Right renal cortex interstitium (tissue), 3 donors: Measurements from ENCODE around the gene TENM3. TPM values are rescaled to one million over a fixed set of nuclear protein-coding genes. Genes with fewer than 3 reads are reported as not detected.

Experiments used
- DNase-seq, 3 donors: peaks; one replicate each; pipeline ENCODE4 v3.0.0-alpha.2; 2013; ENCODE audit warnings: low read depth in 3 of 3, low spot score in 2 of 3
- polyA plus RNA-seq, 3 donors: library from polyadenylated mRNA; unstranded; fragments of 120-200 nt; gene quantifications; one replicate each; pipeline ENCODE4 v1.2.1, GENCODE V29; 2013; ENCODE audit not compliant: insufficient read length in 3 of 3

TENM3 gene
- polyA plus RNA-seq, 3 donors = 16.0 to 18.1 (median 17.7) TPM

DNA sequence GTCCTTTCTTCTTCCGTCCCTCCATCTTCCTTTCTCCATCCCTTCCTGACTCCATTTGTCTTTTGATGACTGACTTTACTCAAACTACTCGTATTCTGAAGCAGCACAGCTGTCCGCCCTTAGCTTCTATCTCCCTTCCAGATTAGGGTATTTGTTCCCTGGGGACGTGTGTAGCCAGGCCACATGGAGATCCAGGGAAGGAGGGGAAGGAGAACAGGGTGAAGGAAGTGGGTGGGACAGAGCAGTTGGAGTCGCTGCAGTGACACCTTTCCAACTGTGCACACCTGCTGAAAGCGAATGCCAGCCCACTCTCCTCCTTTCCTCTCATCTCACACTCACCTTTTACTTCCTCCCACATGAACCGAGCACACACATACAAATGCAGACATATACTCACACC is 350.2 kb downstream of the TENM3 start:
- DNase-seq = no peak

DNA sequence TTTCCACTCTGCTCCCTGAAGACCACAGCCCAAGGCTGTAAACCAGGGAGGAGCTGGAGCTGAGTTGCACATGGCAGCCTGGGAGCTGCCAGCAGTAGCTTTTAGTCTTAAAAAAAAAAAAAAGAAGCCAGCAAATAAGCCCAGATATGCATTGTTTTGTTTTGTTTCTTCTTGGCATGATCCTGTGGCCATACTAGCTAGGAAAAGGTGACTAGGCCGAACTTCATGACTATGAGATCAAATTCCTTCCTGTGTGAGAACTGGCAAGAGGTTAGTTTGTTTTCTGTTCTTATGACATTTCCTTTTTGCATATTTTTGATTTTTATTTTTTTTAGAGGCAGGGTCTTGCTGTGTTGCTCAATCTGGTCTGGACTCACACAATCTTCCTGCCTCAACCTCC is 350.7 kb downstream of the TENM3 start:
- DNase-seq = no peak

DNA sequence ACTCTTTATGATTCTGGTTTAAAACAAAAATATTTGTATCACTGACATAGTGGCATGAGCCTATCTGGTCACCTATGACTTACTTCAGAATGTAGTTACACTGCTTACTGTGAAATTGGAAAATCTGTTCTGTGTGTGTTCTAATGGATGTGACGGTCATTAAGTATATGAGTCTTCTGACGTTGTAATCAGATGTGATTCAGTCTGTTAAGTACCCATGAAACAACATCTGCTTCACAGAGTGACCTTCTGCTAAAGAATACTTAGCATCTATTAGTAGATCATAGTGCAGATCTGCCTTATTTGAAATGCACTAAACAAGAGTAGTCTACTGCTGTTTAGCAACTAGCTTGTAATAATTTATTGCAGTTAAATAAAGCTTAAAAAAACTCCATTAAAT is 356.9 kb downstream of the TENM3 start:
- no peak for DNase-seq

DNA sequence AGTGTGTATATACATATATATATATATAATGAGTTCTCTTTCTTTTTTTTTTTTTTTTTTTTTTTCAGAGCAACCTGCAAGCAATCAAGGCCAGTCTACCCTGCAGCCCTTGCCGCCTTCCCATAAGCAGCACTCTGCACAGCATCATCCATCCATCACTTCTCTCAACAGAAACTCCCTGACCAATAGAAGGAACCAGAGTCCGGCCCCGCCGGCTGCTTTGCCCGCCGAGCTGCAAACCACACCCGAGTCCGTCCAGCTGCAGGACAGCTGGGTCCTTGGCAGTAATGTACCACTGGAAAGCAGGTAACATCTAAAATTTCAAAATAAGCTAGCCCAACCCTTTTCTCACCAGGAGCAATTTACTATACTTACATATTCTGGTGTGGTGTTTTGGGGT is 357.7 kb downstream of the TENM3 start:
- no peak for DNase-seq

DNA sequence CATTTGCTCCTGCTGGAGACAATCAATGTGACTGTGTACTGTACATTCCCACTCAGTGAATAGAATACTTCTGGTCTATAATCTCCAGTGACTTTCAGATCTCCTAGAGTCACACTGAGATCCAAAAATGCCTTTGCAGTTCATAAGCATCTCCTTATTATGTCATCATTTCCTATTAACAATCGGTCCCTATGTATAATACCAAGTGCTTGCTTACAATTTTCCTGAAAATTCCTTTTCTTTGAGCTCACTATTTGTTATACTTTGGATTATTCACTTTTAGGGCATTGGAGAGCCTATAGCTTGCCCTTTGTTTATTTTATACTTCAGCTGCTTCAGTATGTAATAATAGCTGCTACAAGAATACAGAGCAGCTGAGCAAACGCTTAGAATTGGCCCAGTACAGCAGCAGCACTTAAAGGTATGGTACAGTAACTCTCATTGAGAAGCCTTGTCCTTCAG is 361.0 kb downstream of the TENM3 start:
- no peak for DNase-seq

DNA sequence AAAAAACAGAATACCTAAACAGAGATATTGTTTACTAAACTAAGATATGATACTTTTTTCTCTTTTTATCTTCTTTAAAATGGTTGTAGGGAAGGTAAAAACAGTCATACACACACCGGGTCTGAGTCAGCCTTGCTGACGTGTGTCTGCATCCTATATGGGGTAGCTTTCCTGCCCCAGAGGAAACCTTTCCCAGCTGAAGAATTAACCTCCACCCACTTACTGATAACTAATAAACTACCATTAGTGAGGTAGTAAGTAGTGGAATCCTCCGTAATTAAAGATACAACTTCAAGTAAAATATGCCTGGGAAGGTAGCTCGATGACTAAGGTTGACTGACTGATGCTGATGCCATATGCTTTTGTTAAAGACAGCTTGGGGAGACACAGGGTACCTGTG is 361.8 kb downstream of the TENM3 start:
- no peak for DNase-seq

DNA sequence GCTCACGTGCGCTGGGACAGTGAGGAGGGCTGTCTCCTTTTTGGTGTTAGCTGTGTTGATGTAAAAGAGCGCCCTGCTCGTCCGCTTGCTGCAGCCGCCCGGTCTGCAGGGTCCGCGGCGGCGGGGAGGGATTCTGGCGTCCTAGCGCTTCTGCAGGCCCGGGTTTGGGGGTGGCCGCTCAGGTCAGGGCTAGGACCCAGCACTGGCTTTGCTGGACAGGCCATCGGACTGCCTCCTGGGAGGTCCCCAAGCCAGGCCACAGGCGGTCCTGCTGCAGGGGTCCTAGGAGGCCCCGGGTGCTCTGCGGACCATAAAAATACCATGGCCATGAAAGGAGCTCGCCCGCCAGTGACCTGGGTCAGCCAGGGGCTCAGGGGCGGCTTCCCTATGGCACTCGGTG is 365.3 kb downstream of the TENM3 start:
- DNase-seq = no peak

DNA sequence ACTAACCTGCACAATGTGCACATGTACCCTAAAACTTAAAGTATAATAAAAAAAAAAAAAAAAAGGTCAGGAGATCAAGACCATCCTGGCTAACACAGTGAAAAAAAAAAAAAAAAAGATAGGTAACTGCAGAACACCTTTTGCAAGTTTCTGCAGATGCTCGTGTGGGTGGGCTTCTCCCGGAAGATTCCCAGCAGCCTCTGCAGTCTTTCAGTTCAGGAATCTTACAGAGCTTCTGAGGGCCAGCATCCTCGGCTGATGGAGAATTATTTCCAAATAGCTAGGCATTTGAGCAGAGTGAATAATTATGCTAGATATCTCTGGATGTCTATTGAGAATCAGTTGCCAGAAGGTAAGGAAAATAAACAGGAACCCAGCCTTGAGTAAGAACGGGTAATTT is 373.3 kb downstream of the TENM3 start:
- no peak for DNase-seq

DNA sequence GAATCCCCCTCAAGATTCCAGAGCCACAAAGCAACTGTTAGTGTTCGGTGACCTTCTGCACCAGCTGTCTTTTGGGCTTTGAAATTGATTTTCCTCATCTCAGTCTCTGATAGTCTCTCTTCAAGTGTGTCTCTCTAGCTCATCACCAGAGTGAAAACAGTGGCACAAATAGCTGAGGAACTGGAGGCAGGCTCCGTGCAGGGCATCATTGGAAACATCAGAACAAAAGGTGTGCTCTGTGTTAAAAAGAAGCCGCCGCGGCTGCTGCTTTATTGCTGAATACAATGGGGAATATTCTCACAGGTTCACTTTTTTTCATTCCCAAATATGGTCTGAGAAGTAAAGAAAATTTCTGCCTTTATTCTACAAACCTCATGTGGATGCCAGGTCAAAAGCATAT is 376.5 kb downstream of the TENM3 start:
- no peak for DNase-seq

DNA sequence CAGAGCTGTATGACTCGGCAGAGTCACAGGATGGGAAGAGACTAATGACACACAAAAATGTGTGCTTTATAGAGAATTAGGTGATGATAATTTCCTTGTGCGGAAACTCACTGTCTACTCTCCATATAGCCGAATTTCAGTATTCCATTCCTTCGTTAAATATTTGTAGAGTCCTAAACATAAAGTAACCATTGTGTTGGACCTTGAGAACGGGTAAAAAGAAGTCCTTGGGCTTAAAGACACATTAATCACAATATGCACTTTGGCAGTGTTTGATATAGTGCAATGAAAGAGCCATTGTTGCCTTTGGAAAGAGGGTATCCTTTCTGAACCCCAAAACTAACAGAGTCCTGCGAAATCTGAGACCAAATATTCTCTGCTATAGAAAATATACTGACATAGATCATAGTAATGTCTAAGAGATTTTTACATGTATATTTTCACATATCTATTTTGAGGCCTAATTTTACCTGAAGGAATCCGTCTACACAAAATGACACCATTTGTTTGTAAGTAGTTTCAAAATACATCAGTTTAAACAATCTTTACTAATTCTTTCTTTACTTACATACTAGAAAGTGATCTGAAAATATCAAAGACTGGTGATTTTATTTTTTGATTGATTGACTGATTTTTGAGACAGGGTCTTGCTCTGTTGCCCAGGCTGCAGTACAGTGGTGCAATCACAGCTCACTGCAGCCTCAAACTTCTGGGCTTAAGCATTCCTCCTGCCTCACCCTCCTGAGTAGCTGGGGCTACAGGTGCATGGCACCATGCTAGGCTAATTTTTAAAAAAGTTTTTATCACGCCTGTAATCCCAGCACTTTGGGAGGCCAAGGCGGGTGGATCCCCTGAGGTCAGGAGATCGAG is 377.1 kb downstream of the TENM3 start:
- DNase-seq = no peak

DNA sequence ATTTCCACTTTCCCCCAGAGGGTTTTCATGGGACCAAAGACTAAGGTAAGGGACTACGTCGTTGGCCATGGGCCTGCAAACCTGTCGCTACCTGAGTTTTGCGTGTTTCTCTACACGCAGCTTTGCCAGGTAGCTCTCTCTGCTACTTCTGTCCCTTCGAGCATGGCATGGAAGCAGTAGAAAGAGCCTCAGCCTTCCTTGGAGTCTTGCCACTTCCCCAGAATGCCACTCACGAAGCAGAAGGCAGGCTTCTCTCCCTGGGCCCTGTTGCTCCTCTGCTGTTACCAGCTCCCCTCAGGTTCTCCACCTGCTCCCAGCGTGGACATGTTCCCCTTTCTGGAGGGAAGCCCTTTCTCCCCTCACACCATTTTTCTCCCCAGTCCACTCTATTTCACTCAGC is 381.1 kb downstream of the TENM3 start:
- no peak for DNase-seq

DNA sequence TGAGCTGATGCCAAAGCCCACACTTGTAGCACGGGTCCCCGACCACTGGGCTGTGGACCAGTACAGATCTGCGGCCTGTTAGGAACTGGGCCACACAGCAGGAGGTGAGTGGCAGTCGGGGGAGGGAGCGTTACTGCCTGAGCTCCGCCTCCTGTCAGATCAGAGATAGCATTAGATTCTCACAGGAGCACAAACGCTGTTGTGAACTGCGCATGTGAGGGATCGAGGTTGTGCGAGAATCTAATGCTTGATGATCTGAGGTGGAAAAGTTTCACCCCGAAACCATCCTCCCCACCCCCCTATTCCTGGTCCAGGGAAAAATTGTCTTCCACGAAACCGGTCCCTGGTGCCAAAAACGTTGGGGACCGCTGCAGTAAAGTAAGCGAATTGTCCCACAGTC is 382.0 kb downstream of the TENM3 start:
- DNase-seq = no peak

DNA sequence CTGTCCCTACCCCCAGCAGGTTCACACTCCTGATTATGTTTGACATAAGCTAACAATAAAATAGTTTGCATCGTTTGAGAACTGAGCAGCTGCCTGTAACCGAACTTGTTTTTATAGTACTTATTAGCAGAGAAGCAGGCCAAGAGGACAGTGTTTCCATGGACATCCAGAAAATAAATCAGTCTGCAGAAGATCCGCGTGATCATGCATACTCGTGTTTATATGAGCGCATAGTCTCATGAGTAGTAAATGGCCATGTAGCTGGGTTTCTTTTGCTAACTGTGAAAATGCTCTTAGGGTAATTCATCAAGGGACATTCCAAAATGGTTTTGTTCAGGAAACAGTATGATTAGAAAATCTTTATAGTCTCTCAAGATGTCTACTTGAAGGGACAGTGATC is 384.8 kb downstream of the TENM3 start:
- DNase-seq = no peak

DNA sequence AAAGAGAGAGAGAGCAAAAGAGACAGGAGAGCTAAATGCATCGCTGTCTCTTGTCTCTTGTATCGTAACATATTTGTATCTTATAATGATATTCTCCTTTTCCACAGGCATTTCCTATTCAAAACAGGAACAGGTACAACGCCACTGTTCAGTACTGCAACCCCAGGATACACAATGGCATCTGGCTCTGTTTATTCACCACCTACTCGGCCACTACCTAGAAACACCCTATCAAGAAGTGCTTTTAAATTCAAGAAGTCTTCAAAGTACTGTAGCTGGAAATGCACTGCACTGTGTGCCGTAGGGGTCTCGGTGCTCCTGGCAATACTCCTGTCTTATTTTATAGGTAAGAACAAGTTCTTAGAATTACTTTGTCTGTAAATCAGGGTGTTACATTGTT is 385.3 kb downstream of the TENM3 start:
- no peak for DNase-seq

DNA sequence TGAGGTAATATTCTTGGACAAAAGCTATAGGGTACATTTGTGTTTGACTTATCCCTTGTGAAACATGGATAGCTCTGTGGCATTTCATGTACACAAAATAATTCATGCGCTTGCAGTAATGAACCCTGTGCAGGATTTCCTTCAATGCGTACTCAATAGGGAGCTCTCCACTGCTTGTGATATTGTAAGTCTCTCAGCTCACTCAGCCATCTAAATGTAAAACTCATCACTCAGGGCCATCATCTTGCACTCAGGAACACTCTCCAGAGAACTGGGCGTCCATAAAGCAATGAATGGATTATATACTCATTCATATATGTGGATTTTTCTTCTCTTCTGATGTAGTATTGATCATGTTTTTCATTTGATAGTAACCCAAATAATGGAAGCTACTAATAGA is 385.9 kb downstream of the TENM3 start:
- DNase-seq = no peak

DNA sequence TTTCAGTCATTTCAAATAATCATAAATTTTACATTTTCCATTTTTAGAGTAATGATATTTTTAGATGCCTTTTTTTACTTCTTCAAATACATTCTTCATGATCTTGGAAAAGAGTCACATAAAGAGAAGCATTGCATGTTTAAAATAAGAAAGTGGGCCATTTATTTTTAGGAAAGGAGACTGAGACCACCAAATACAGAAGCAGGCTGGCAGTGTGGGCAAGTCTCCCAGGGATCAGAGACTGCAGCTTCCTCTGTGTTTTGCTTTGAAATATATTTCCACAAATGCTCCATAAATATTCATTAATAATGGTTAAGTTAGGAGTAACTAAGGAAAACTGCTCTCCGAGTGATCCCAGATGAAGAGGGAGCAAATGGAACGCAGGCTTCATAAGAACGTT is 397.3 kb downstream of the TENM3 start:
- no peak for DNase-seq

DNA sequence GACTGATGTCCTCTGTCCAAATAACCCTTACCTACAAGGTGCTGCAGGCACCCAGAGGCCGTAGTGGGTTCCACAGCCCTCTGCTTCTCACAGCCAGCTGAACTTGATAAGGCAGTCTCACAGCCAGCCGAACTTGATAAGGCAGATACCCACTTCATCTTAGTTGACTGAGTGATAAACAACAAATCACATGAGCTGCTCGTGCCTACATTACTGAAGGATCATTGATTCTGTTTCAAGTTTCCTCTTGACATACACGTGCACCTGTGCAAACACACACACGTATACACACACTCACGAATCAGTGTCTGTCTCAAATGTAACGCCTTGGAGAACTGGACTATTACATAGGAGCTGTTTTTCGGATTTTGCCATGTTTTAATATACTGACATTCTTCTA is 397.7 kb downstream of the TENM3 start:
- DNase-seq = no peak

DNA sequence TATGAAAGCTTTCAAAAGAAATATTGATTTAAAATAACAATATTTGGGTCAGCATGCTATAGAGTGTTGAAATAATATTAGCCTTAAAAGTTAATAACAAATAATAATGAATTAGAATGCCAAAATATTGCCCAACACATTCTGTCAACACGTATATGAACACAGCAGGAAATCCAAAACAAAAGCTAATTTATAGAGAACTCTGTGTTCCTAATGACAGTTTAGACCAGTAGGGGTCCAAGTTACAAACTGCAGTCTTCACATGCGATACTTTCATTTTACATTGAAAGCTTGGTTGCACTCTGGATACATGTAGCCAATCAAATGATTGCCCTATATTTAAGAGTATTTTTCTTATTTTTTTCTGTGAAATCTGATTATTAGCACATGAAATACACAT is 399.6 kb downstream of the TENM3 start:
- no peak for DNase-seq

DNA sequence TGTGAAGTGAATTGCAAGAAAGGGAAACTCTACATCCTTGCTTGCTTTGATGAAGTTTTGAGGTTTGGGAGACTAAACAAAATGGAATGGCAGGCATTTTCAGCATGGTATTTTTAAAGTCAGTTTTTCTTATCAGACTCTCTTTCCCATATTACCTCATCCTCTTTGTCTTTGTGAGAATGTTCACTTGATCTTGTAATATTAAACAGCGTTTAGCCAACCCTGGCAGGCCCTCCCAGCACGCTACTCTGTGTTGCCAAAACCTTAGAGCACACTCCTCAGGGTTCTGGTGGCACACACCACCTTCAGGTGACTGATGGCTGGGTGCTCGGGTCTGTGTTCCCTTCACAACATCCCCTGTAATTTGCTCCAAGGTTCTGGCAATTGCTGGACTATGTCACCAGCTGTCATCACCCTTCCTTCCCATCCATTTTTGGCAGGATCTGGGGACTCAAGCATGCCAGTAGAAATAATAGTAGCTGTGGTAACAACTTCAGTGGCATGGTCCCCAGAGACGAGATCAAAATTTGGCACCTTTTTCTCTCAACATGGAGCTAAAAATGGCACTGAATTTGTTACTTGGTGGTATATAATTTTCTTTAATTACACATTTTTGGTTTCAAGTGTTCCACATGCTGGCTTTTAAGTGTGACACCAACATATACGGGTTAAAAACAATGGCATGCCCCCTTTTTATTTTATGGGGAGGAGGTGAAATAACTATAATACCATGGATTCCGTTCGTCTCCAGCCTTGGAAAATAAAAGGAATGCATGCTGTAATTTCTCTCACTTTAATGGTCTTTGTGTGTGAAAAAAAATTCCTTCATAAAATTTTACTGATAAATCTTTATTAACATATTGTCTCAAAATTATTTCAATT is 400.8 kb downstream of the TENM3 start:
- no peak for DNase-seq

DNA sequence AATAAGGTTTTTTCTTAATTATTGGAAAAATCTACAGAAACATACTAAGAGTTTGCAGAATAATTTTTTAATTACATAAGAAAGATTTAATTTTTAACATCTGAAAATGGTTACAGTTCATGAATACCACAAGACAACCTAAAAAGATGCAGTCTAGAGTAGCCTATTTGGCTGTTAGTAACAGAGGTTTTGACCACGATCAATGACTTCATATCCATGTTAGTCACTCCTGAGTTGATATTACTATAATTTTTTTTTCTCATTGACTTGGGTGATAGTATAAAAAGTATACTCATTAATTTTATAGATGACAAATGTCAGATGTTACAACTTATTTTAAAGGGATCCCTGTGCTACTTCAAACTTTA is 401.5 kb downstream of the TENM3 start:
- no peak for DNase-seq

DNA sequence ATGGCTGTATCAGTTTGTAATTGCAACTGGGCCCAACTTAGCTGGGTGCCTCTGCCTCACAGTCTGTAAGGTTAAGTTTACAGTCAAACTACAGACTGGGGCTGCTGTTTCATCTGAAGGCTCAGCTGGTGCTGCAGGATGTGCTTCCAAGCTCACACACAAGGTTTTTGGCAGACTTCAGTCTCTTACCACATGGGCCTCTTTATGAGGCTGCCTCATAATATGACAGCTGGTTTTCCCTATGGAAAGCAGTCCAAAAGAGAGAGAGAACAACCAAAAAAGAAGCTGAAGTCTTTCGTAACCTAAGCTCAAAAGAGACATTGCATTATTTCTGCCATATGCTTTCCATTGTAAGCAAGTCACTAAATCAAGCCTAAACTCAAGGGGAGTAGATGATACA is 402.3 kb downstream of the TENM3 start:
- DNase-seq = no peak
